Mammary epithelial cell (primary cell): ENCODE measurements around the gene APBB1.

ENCODE experiments used
- CTCF ChIP-seq, 2 donors: IDR thresholded peaks in 1 of 2; conservative IDR thresholded peaks in 1 of 2; 2 replicates each; pipeline ENCODE4 v1.5.1; 2011 to 2012; ENCODE audit warnings: inconsistent platforms in 2 of 2, low read length in 2 of 2, mild to moderate bottlenecking in 2 of 2, control low read depth in 1 of 2, low read depth in 1 of 2; ENCODE audit not compliant: insufficient read depth in 1 of 2; ENCODE audit errors: extremely low read depth in 1 of 2
- EZH2 ChIP-seq: IDR thresholded peaks from 2 replicates; pipeline ENCODE4 v1.6.1; 2012; ENCODE audit warnings: low read length, inconsistent platforms, borderline replicate concordance

GRCh38 chr11:6360183-6360582, 58.7 kb downstream of the APBB1 start:
- TF ChIP-seq CTCF (conservative IDR thresholded peaks at IDR 0.05 in 1 of 2, IDR thresholded peaks at IDR 0.05 in 1 of 2; ENCODE audit: extremely low read depth in 1 of 2, insufficient read depth in 1 of 2, low read depth in 1 of 2, low read length in 2 of 2) (no peak), EZH2 (no peak)
